ENCODE measurements around the gene MMP10. TPM values are rescaled to one million over a fixed set of nuclear protein-coding genes. Genes with fewer than 3 reads are reported as not detected.
"Not testable (repeated sequence)": the region's sequence is repeated elsewhere in the genome, so short reads cannot be mapped to it uniquely, and the experiment has no call there.

The MMP10 gene
- total RNA-seq, 2 donors from 2014 or later: not detected

- DNase-seq (ENCODE audit: low spot score): no peak
- intact Hi-C loops (cut with DNase I): no loop called here
Measured at GRCh38 chr11:102734650-102735049, 45.8 kb downstream of the MMP10 start.

GRCh38 chr11:102733232-102733875, 47.1 kb downstream of the MMP10 start:
- DNase-seq (ENCODE audit: low spot score): peak; percentile 78
- intact Hi-C loops (cut with DNase I): no loop called here

GRCh38 chr11:102730944-102731343, 49.5 kb downstream of the MMP10 start:
- intact Hi-C loops (cut with DNase I); DNase-seq (ENCODE audit: low spot score): not testable (repeated sequence)

- intact Hi-C loops (cut with DNase I): no loop called here
- DNase-seq (ENCODE audit: low spot score): no peak
Measured at GRCh38 chr11:102729849-102730815, 50.3 kb downstream of the MMP10 start.

- DNase-seq (ENCODE audit: low spot score): no peak
- intact Hi-C loops (cut with DNase I): no loop called here
Measured at GRCh38 chr11:102727890-102728289, 52.5 kb downstream of the MMP10 start.

GRCh38 chr11:102724904-102725500, 55.4 kb downstream of the MMP10 start, which contains the start of gene MMP8:
TSS of gene MMP8 (minus strand) at chr11:102724954. CDS start at chr11:102724855, 99 bp downstream.
- intact Hi-C loops (cut with DNase I): no loop called here
- no peak for DNase-seq (ENCODE audit: low spot score)

GRCh38 chr11:102722821-102723220, 57.6 kb downstream of the MMP10 start:
- intact Hi-C loops (cut with DNase I): no loop called here
- no peak for DNase-seq (ENCODE audit: low spot score)

Other genes starting within 250 kb of the MMP10 start
- not detected for gene MMP7, start 249.9 kb downstream of the MMP10 start, total RNA-seq
- gene MMP20, start 155.3 kb downstream of the MMP10 start, total RNA-seq: not detected
- gene MMP27, start 74.9 kb downstream of the MMP10 start, total RNA-seq: under 1 TPM; 0.14 to 0.32 TPM
- 1 to 10 TPM in 1 of 2 donors, under 1 TPM in 1; 0.67 to 1.2 TPM for gene MMP8, start 55.7 kb downstream of the MMP10 start, total RNA-seq
- gene MMP1, start 17.5 kb upstream of the MMP10 start, total RNA-seq: 1 to 10 TPM in 1 of 2 donors, under 1 TPM in 1; 0.46 to 1.4 TPM
- under 1 TPM; 0.14 to 0.60 TPM for gene MMP3, start 63.0 kb upstream of the MMP10 start, total RNA-seq
- gene MMP12, start 94.4 kb upstream of the MMP10 start, total RNA-seq: not detected
- not detected for gene MMP13, start 175.1 kb upstream of the MMP10 start, total RNA-seq

Measured in posterior vena cava (tissue), 2 donors.